Right cardiac atrium (tissue), 5 donors: ENCODE results near the gene TMEM163. TPM values are rescaled to one million over a fixed set of nuclear protein-coding genes. Genes with fewer than 3 reads are reported as not detected.
"Not testable (repeated sequence)": the region's sequence is repeated elsewhere in the genome, so short reads cannot be mapped to it uniquely, and the experiment has no call there.

Experiments
- ATAC-seq, 2 donors: fragments of 200-7000 bp; cut with Tn5 transposase; one replicate each; pipeline versions ENCODE4 v1.8.0 to v1.9.1; 2020; ENCODE audit warnings: moderate library complexity in 2 of 2, mild to moderate bottlenecking in 1 of 2
- DNase-seq, 3 donors: peaks; one replicate each; pipeline ENCODE4 v3.0.0-alpha.2; 2020
- H3K27ac ChIP-seq: one replicate; pipeline ENCODE4 v1.5.1; 2013; ENCODE audit warnings: mild to moderate bottlenecking, low read length, control low read depth, moderate library complexity
- H3K27me3 ChIP-seq: one replicate; pipeline ENCODE4 v1.6.1; 2013; ENCODE audit not compliant: control insufficient read depth, insufficient read depth
- H3K4me1 ChIP-seq: one replicate; pipeline ENCODE4 v1.6.1; 2013; ENCODE audit warnings: low read length; ENCODE audit not compliant: control insufficient read depth, insufficient read depth
- H3K4me3 ChIP-seq: one replicate; pipeline ENCODE4 v1.5.1; 2013; ENCODE audit warnings: low read length, control low read depth
- H3K9me3 ChIP-seq: one replicate; pipeline ENCODE4 v1.6.1; 2013; ENCODE audit warnings: low read length; ENCODE audit not compliant: control insufficient read depth
- WGBS: extraction: QIAGEN DNeasy Blood & Tissue Kit; methylation state at CpG from one replicate; pipeline ENCODE4 v1.1.7; 2013; 5-methylcytosine and 5-hydroxymethylcytosine counted together
- intact Hi-C, 4 donors: fragments of 100-400 bp; cut with DNase I; formaldehyde crosslinking; loops; one replicate each; pipeline versions ENCODE4 v1.11.0 to v1.14.0; 2022 to 2023
- polyA plus RNA-seq: library from polyadenylated mRNA; stranded (reverse); fragments of 200-250 nt; gene quantifications from one replicate; pipeline ENCODE4 v1.2.3, GENCODE V29; 2013
- total RNA-seq, 4 donors: library from RNA; stranded (reverse); fragmentation: NEBNext Ultra II Directional; extraction: Animal tissue kit (Norgen Biotek cat#: 25700); gene quantifications; one replicate each; pipeline ENCODE4 v1.2.1, GENCODE V29; 2021
- donor health status: healthy with polysubstance abuse.
- donor health status: DM: no; HTN: yes; CAD: no.
- donor health status: DM: no; HTN: no; CAD: no.
- donor health status: DM: no; HTN: yes; CAD: no; lungs with severe emphysema.
- donor health status: DM: yes; HTN: yes; CAD: no.

The TMEM163 gene
- total and polyA plus RNA-seq, 5 donors, result 3.3 to 7.1 (median 4.9) TPM

DNA sequence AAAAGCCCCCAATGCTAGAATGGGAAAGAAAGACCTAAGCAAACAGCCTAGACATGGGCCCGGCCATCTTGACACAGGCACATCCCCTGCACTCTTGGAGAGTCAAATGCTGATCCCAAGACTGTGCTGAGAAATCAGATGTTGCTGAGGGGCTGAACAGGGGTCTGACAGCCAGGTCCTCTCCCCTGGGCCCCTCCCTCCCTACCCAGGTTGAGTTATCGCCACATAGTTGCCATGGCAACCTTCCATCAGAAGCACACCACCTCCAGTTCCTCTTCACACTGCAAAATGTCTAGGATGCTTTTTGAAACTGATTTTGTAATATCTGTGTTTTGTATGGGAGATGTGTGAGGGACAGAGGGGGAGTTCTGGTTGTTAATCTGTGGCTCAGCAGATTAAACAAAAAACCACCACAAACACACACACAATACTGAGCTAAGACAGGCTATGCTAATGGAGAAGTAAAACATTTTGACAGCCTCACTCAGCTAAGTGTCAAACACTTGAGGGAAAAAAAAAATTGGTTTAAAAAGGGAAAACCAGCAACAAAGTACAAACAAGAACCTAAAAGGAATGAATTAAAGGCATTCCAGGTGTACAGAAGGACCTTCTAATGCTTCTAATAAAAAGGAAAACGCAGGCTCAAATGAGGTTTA is 88.2 kb downstream of the TMEM163 start:
- ATAC-seq (no peak), DNase-seq (no peak)
- intact Hi-C loops, result no loop called here
- Histone ChIP-seq H3K4me3 (no peak overlapping the region), H3K4me1 (no peaks in the 10 kb centered on the region), H3K27me3 (no peaks in the 10 kb centered on the region), H3K9me3 (no peaks in the 10 kb centered on the region), H3K27ac (no peak overlapping the region)
- 91% methylated on average over 3 of the region's 3 CpGs for WGBS

DNA sequence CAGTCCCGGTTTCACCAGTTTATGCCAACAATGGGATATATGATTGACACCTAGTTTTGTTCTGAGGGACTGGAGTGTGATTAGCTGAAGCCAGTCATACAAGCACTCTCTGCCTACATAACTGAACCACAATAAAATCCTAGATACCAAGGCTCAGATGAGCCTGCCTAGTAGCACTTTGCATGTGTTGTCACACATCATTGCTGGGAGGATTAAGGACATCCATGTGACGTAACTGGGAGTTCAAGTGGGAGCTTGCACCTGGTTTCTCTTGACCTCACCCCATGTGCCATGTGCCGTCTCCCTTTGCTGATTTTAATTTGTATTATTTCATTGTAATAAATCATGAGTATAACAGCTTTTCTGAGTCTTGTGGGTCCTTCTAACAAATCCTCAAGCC is 90.3 kb downstream of the TMEM163 start:
- Histone ChIP-seq H3K4me1 (no peaks in the 10 kb centered on the region), H3K9me3 (no peaks in the 10 kb centered on the region), H3K4me3 (no peak overlapping the region), H3K27ac (no peak overlapping the region), H3K27me3 (no peaks in the 10 kb centered on the region)
- intact Hi-C loops, result no loop called here
- ATAC-seq, result no peak
- no peak for DNase-seq
- 82% methylated on average over 3 of the region's 3 CpGs for WGBS

DNA sequence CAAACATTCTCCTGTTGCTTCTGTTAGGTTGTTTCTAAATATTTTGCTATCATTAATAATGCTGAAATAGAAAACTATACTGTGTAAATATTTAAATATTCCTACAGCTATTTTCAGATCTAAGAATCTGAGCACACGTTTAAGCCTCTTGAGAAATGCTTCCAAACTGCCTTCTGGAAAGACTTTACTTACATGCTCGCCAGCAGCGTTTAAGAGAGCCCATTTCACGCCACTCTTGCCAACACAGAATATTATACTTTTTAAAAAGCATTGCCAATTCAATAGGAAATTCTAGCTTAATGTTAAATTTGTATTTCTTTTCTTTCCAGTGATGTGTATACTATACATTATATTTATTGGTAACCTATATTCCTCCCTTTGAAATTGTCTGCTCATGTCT is 92.0 kb downstream of the TMEM163 start:
- ATAC-seq (no peak), DNase-seq (no peak)
- intact Hi-C loops, result no loop called here
- Histone ChIP-seq H3K4me1 (no peaks in the 10 kb centered on the region), H3K4me3 (no peak overlapping the region), H3K27ac (no peak overlapping the region), H3K27me3 (no peaks in the 10 kb centered on the region), H3K9me3 (no peaks in the 10 kb centered on the region)
- WGBS, result 81% methylated on average over 4 of the region's 4 CpGs

GRCh38 chr2:134625311-134625710 is 93.5 kb downstream of the TMEM163 start:
- intact Hi-C loops, result no loop called here
- WGBS, result 81% methylated on average over 4 of the region's 4 CpGs

DNA sequence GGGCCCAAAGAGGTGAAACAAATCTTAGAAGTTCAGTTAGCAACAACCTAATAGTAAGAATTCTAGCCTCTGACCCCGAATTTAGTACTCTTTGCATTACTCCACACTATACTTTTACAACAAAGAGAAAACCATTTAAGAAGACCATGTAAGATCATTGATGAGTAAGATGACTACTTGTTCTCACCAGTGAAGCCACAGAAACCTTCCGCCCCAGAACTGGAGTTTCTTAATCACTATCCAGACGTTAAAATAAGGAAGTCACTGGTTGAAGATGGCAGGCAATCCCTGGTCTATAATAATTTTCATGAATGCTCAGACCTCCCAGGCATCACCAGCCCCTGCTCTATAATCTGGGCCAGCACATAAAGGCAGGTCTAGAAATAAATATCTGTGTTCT is 95.0 kb downstream of the TMEM163 start:
- no peaks in the 10 kb centered on the region for H3K27me3 ChIP-seq
- intact Hi-C loops, result no loop called here
- no peak overlapping the region for H3K27ac ChIP-seq
- no peaks in the 10 kb centered on the region for H3K9me3 ChIP-seq
- no peak for DNase-seq
- WGBS, result 75% methylated on average over 3 of the region's 3 CpGs
- H3K4me1 ChIP-seq, result no peaks in the 10 kb centered on the region
- H3K4me3 ChIP-seq, result no peak overlapping the region
- ATAC-seq, result no peak

More at GRCh38 chr2:134625311-134625710, 93.5 kb downstream of the TMEM163 start:
- H3K4me1 ChIP-seq, result no peaks in the 10 kb centered on the region
- no peak for ATAC-seq
- no peak overlapping the region for H3K4me3 ChIP-seq
- no peaks in the 10 kb centered on the region for H3K27me3 ChIP-seq
- no peak for DNase-seq
- no peaks in the 10 kb centered on the region for H3K9me3 ChIP-seq
- H3K27ac ChIP-seq, result no peak overlapping the region

DNA sequence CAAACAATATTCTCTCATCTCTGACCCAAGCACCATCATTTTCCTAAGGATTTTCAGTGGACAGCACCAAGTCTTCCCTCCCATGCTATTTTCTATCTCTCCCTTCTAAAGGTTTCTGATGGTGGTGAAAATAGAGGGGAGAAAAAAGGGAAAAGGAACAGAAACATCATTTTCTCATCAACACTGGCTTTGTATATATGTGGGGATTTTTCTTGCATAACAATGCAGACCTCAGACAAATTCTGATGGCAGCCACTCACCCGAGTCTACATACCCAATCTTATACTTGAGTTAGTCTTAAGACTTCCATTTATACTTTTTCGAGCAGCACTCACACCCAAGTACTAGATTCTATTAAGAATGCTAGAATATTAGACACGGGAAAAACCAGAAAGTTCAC is 95.8 kb downstream of the TMEM163 start:
- 91% methylated on average over 3 of the region's 3 CpGs for WGBS
- Histone ChIP-seq H3K4me1 (no peaks in the 10 kb centered on the region), H3K27me3 (no peaks in the 10 kb centered on the region), H3K27ac (no peak overlapping the region), H3K9me3 (no peaks in the 10 kb centered on the region), H3K4me3 (no peak overlapping the region)
- no peak for DNase-seq
- ATAC-seq, result no peak
- intact Hi-C loops, result no loop called here

GRCh38 chr2:134621939-134622705 is 96.7 kb downstream of the TMEM163 start:
- Histone ChIP-seq H3K9me3 (no peaks in the 10 kb centered on the region), H3K4me1 (no peaks in the 10 kb centered on the region), H3K27ac (no peak overlapping the region), H3K4me3 (no peak overlapping the region), H3K27me3 (no peaks in the 10 kb centered on the region)
- 85% methylated on average over 10 of the region's 10 CpGs for WGBS
- intact Hi-C loops, result no loop called here
- ATAC-seq, result no peak
- DNase-seq, result no peak

DNA sequence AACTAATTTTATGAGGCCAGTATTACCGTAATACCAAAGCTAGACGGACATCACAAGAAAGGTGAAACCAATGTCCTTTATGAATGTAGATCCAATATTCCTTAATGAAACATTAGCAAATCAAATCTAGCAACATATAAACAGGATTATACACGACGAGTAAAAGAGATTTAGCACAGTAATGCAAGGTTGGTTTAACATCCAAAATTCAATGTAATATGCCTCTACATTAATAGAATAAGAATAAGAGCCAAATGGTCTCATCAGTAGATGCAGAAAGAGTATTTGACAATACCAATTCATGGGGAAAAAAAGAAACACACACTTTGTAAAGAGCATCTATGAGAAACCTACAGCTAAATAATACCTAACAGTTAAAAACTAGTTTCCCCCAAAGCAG is 99.5 kb downstream of the TMEM163 start:
- DNase-seq (no peak), ATAC-seq (no peak)
- H3K9me3 ChIP-seq, result no peaks in the 10 kb centered on the region
- H3K4me1 ChIP-seq, result no peaks in the 10 kb centered on the region
- H3K4me3 ChIP-seq, result no peak overlapping the region
- H3K27ac ChIP-seq, result no peak overlapping the region
- WGBS, result 92% methylated on average over 4 of the region's 4 CpGs
- no peaks in the 10 kb centered on the region for H3K27me3 ChIP-seq
- intact Hi-C loops, result no loop called here

GRCh38 chr2:134615480-134615879 is 103.3 kb downstream of the TMEM163 start:
- ATAC-seq, H3K4me3 ChIP-seq, intact Hi-C loops: not testable (repeated sequence)

GRCh38 chr2:134611316-134611715 is 107.5 kb downstream of the TMEM163 start:
- no peak overlapping the region for H3K4me3 ChIP-seq
- no peak for DNase-seq
- WGBS, result 96% methylated on average over 1 of the region's 1 CpG
- intact Hi-C loops, result no loop called here
- ATAC-seq, result no peak
- H3K4me1 ChIP-seq, result peaks cover 5% of the 10 kb centered on the region
- H3K9me3 ChIP-seq, result no peaks in the 10 kb centered on the region
- no peaks in the 10 kb centered on the region for H3K27me3 ChIP-seq
- no peak overlapping the region for H3K27ac ChIP-seq

More at GRCh38 chr2:134615480-134615879, 103.3 kb downstream of the TMEM163 start:
- not testable (repeated sequence) for DNase-seq, H3K9me3 ChIP-seq, H3K27me3 ChIP-seq, H3K27ac ChIP-seq, H3K4me1 ChIP-seq
- WGBS, result 85% methylated on average over 3 of the region's 3 CpGs

DNA sequence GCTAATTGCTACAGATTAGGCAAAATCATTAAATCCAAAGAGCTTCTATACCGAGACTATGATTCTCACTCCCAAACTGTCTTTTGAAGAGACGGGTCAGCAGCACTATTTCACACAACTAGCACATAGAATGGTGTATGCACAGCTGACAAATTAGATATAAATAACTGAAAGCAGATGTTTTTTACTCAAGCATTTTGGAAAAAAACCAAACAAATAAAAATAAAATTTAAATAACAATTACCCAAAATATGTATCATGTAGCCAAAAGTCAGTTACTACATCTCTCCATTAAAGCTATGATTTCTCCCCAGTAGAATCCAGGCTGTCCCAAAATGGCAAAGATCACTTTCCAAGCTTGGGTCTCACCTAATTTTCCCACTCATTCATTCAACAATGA is 107.9 kb downstream of the TMEM163 start:
- Histone ChIP-seq H3K4me3 (no peak overlapping the region), H3K27ac (no peak overlapping the region), H3K4me1 (peaks cover 6% of the 10 kb centered on the region), H3K27me3 (no peaks in the 10 kb centered on the region), H3K9me3 (no peaks in the 10 kb centered on the region)
- intact Hi-C loops, result no loop called here
- 85% methylated on average over 2 of the region's 2 CpGs for WGBS
- no peak for DNase-seq
- ATAC-seq, result no peak
